SJSA1 (cell line): ENCODE measurements around the gene NKX6-2. TPM values are rescaled to one million over a fixed set of nuclear protein-coding genes. Genes with fewer than 3 reads are reported as not detected.
"Not testable (repeated sequence)": the region's sequence is repeated elsewhere in the genome, so short reads cannot be mapped to it uniquely, and the experiment has no call there.

Source experiments
- DNase-seq, 2 experiments: peaks; one replicate each; pipeline ENCODE4 v3.0.0-alpha.2; 2015 to 2020; ENCODE audit warnings: low spot score in 2 of 2, low read depth in 1 of 2
- H3K27ac ChIP-seq: fragments of 250-450 bp; sonication (Bioruptor Pico); 2 replicates; pipeline ENCODE4 v1.5.1; 2020; ENCODE audit warnings: mild to moderate bottlenecking, moderate library complexity
- H3K27me3 ChIP-seq: fragments of 250-450 bp; sonication (Bioruptor Pico); replicated peaks from 2 replicates; pipeline ENCODE4 v1.5.1; 2020; ENCODE audit warnings: mild to moderate bottlenecking, moderate library complexity
- H3K36me3 ChIP-seq: fragments of 250-450 bp; sonication (Bioruptor Pico); 2 replicates; pipeline ENCODE4 v1.5.1; 2020; ENCODE audit warnings: mild to moderate bottlenecking
- H3K4me1 ChIP-seq: fragments of 250-450 bp; sonication (Bioruptor Pico); replicated peaks from 2 replicates; pipeline ENCODE4 v1.6.1; 2021; ENCODE audit warnings: mild to moderate bottlenecking
- H3K4me3 ChIP-seq: fragments of 250-450 bp; sonication (Bioruptor Pico); 2 replicates; pipeline ENCODE4 v1.5.1; 2020; ENCODE audit warnings: mild to moderate bottlenecking
- H3K9me3 ChIP-seq: fragments of 250-450 bp; sonication (Bioruptor Pico); replicated peaks from 2 replicates; pipeline ENCODE4 v1.5.1; 2020; ENCODE audit warnings: mild to moderate bottlenecking
- total RNA-seq: library from RNA; depleted of rRNA; stranded (reverse); fragments of >200 nt; shearing (Covaris generic); gene quantifications from 2 replicates; pipeline ENCODE4 v1.2.3, GENCODE V29; 2014

NKX6-2 gene
- total RNA-seq, 1 experiment from 2014 or later, result not detected

GRCh38 chr10:132774902-132775863 is 10.8 kb downstream of the NKX6-2 start:
- H3K36me3 ChIP-seq, result peaks cover 39% of the 10 kb centered on the region
- no peaks in the 10 kb centered on the region for H3K9me3 ChIP-seq
- H3K27me3 ChIP-seq, result no peaks in the 10 kb centered on the region
- H3K27ac ChIP-seq, result no peak overlapping the region
- DNase-seq, result peak in 1 of 2 experiments; percentile 69
- H3K4me1 ChIP-seq, result peaks cover 17% of the 10 kb centered on the region
- no peak overlapping the region for H3K4me3 ChIP-seq

- no peak overlapping the region for H3K4me3 ChIP-seq
- no peak for DNase-seq
- H3K9me3 ChIP-seq, result no peaks in the 10 kb centered on the region
- H3K27me3 ChIP-seq, result no peaks in the 10 kb centered on the region
- H3K4me1 ChIP-seq, result peaks cover 25% of the 10 kb centered on the region
- H3K27ac ChIP-seq, result no peak overlapping the region
- peaks cover 36% of the 10 kb centered on the region for H3K36me3 ChIP-seq
Observed at GRCh38 chr10:132774181-132774901, 11.6 kb downstream of the NKX6-2 start.

DNA sequence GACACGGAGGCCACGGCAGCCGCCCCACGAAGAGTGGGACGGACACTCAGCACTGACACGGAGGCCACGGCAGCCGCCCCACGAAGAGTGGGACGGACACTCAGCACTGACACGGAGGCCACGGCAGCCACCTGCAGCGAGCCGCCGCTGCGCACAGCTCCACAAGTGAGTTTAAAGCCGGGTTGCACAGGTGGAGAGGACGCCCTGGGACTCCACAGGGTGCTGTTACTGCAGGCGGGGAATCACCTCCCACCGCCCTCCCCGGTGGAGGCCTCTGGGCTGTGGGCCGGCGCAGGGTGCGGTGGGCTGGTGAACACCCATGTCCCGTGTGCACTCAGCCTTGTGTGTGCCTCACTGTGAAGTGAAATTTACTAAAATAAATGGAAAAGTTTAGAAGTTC is 13.1 kb downstream of the NKX6-2 start:
- H3K27ac ChIP-seq, H3K27me3 ChIP-seq, DNase-seq, H3K9me3 ChIP-seq, H3K4me3 ChIP-seq: not testable (repeated sequence)
- Histone ChIP-seq H3K36me3 (peaks cover 37% of the 10 kb centered on the region), H3K4me1 (peaks cover 32% of the 10 kb centered on the region)

DNA sequence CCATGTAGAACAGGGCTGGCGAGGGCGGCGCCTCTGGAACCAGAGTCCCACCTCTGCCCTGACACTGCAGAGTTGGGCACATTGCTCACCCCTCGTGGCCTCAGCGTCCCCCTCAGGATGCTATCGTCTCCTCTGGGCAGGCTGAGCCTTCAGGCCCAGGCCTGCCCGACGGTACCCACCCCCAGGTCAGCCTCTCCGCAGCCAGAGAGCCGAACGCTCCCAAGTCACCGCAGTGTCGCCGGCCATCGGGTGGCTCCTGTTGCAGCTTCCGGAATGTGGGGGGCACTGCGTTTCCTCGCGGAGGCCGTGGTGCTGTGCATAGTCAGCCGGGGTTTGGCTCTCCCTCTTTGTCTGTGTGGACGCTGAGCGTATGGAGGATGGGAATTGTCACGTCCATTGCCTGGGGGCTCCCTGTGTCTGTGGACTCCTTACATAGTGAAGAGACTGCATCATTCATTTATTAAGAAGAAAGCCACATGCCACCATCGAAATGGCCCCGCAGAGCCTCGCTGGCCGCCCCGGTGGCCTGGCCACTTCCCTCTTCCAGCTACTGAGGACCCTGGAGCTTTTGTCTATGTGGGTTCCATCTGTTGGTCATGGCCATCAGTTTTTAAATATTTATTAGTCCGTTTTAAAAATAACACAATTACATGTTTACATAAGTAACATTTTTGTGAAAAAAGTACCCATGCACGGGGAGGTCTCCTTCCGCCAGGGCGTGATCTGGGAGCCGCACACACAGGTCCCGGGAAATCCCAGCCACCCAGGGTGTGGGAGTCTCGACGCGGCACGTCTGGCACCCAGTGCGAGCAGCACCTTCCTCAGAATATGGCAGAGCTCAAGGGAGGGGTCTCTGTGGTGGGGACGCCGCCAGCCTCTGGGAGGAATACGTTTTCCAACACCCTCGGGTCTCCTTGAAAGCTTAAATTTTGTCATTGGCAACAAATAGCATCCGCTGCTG is 15.6 kb downstream of the NKX6-2 start:
- no peaks in the 10 kb centered on the region for H3K27me3 ChIP-seq
- no peak overlapping the region for H3K4me3 ChIP-seq
- H3K36me3 ChIP-seq, result peaks cover 36% of the 10 kb centered on the region
- H3K9me3 ChIP-seq, result 0 out of 2 replicates have a peak, but pooled peaks cover 3% of the 10 kb centered on the region
- peaks cover 32% of the 10 kb centered on the region for H3K4me1 ChIP-seq
- DNase-seq, result peak; percentile 86 to 87
- peak overlapping the region; percentile 79 for H3K27ac ChIP-seq

DNA sequence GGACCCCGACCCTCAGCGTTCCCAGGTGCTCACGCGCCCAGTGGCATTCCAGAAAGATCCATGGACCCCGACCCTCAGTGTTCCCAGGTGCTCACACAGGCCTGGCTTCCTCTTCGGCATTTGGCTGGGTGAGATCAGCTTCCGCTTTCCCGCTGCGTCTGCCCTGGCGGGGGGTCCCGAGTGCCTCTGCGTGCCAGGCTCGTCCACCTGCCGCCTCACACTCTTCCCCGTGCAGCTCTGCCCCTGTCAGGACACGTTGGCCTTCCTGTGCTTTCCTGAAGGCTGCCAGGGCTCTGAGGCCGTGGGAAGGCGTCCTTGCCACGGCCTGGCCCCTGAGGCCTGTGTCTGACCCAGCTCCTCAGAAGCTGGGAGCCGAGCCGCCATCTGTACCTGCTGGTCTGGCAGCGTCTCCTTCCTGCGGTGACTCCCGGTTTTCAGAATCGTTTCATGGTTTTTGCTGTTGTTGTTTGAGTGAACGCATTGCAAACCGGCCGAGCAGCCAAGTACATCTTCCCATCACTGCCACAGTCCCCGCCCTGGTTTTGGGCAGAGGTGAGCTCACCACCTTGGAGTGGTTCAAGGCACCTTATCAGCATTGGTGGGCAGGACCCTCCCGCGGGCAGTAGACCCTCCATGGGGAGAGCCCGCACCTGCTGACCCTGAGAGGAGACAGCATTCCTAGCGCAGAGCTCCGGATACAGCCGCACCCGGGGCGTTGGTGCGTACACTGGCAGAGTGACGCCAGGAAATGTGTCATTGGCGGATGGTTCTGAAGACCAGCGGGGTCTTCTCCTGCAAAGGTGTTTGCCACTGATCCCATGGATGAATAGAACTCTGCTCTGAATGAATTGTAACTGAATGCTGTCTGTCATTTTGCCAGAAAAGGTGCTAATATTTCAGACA is 17.4 kb downstream of the NKX6-2 start:
- H3K36me3 ChIP-seq, result peaks cover 29% of the 10 kb centered on the region
- no peak overlapping the region for H3K4me3 ChIP-seq
- H3K27ac ChIP-seq, result peak overlapping the region; percentile 79; the same call in 1 of the 2 replicates
- H3K27me3 ChIP-seq, result no peaks in the 10 kb centered on the region
- DNase-seq, result no peak
- peaks cover 24% of the 10 kb centered on the region for H3K4me1 ChIP-seq
- 0 out of 2 replicates have a peak, but pooled peaks cover 3% of the 10 kb centered on the region for H3K9me3 ChIP-seq

- no peak for DNase-seq
- Histone ChIP-seq H3K27me3 (no peaks in the 10 kb centered on the region), H3K9me3 (0 out of 2 replicates have a peak, but pooled peaks cover 3% of the 10 kb centered on the region), H3K36me3 (peaks cover 25% of the 10 kb centered on the region), H3K4me1 (peaks cover 23% of the 10 kb centered on the region), H3K27ac (no peak overlapping the region), H3K4me3 (no peak overlapping the region)
Observed at GRCh38 chr10:132766291-132766690, 19.7 kb downstream of the NKX6-2 start.

GRCh38 chr10:132765435-132765834 is 20.5 kb downstream of the NKX6-2 start:
- Histone ChIP-seq H3K9me3 (0 out of 2 replicates have a peak, but pooled peaks cover 3% of the 10 kb centered on the region), H3K27me3 (no peaks in the 10 kb centered on the region), H3K4me3 (no peak overlapping the region), H3K36me3 (peaks cover 23% of the 10 kb centered on the region), H3K27ac (no peak overlapping the region), H3K4me1 (peaks cover 16% of the 10 kb centered on the region)
- no peak for DNase-seq

GRCh38 chr10:132764108-132764507 is 21.8 kb downstream of the NKX6-2 start:
- H3K4me1 ChIP-seq, result peaks cover 4% of the 10 kb centered on the region
- DNase-seq, result no peak
- no peaks in the 10 kb centered on the region for H3K27me3 ChIP-seq
- no peak overlapping the region for H3K4me3 ChIP-seq
- H3K27ac ChIP-seq, result no peak overlapping the region
- 0 out of 2 replicates have a peak, but pooled peaks cover 3% of the 10 kb centered on the region for H3K9me3 ChIP-seq
- peaks cover 25% of the 10 kb centered on the region for H3K36me3 ChIP-seq

DNA sequence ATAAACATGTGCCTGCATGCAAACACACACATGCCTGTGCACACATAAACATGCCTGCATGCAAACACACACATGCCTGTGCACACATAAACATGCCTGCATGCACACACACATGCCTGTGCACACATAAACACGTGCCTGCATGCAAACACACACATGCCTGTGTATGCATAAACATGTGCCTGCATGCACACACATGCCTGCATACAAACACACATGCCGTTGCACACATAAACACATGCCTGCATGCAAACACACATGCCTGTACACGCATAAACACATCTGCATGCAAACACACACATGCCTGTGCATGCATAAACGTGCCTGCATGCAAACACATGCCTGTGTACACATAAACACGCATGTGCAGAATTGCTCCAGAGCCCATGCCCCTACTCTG is 22.4 kb downstream of the NKX6-2 start:
- Histone ChIP-seq H3K27ac (no peak overlapping the region), H3K27me3 (no peaks in the 10 kb centered on the region), H3K9me3 (0 out of 2 replicates have a peak, but pooled peaks cover 1% of the 10 kb centered on the region), H3K36me3 (peaks cover 24% of the 10 kb centered on the region), H3K4me3 (no peak overlapping the region), H3K4me1 (no peaks in the 10 kb centered on the region)
- no peak for DNase-seq

GRCh38 chr10:132762267-132762666 is 23.7 kb downstream of the NKX6-2 start:
- peaks cover 23% of the 10 kb centered on the region for H3K36me3 ChIP-seq
- no peak overlapping the region for H3K4me3 ChIP-seq
- H3K4me1 ChIP-seq, result no peaks in the 10 kb centered on the region
- no peaks in the 10 kb centered on the region for H3K27me3 ChIP-seq
- DNase-seq, result no peak
- H3K27ac ChIP-seq, result no peak overlapping the region
- no peaks in the 10 kb centered on the region for H3K9me3 ChIP-seq

DNA sequence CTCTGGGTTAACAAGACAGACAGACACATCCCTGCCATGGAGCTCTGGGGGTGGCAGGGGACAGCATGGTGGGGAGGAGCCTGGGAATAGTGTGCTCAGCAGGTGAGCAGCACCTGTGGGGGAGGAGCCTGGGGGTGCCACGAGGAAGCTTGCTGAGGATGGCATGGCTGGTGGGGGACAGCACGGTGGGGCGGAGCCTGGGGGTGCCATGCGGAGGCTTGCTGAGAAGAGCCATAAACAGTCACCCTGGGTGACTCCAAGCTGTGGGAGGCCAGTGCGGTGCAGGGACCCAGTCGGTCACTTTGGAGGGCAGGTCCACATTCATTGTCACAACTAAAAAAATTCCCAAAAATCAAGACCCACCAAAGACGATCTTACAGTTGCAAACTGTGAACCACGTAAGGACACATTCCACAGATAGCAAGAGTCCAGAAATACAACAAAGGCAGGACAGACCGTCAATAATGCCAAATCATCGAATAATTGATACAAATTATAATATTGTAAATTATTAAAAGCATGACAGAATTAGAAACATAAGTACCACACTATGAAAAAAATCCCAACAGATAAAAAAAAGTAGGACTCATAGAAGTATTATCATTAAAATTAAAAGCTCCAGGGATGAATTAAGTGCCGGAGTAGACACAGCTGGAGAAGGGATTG is 24.4 kb downstream of the NKX6-2 start:
- no peak for DNase-seq
- H3K27ac ChIP-seq, result no peak overlapping the region
- no peaks in the 10 kb centered on the region for H3K27me3 ChIP-seq
- H3K4me1 ChIP-seq, result no peaks in the 10 kb centered on the region
- H3K4me3 ChIP-seq, result no peak overlapping the region
- no peaks in the 10 kb centered on the region for H3K9me3 ChIP-seq
- peaks cover 30% of the 10 kb centered on the region for H3K36me3 ChIP-seq

DNA sequence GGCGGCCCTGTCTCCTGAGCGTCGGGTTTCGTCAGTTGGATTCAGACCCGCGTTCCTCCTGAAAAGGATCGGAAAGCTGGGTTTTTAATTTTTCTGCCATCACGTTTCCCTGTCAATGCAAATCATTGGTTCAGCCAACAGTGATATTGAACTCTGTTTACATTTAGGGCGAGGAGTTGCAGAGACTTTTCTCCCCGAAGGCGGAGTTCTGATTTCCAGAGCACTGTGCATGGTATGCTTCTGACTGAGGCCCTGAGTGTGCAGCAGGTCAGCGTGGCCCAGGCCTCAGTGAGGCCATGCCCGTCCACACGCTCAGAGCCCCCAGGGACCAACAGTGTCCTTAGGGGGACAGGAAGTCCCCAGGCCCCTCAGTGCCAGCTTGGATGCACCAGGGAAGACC is 27.1 kb downstream of the NKX6-2 start:
- H3K36me3 ChIP-seq, result peaks cover 46% of the 10 kb centered on the region
- H3K9me3 ChIP-seq, result no peaks in the 10 kb centered on the region
- no peak overlapping the region for H3K4me3 ChIP-seq
- DNase-seq, result no peak
- H3K4me1 ChIP-seq, result no peaks in the 10 kb centered on the region
- no peak overlapping the region for H3K27ac ChIP-seq
- H3K27me3 ChIP-seq, result no peaks in the 10 kb centered on the region
